ENCODE measurements around the gene WDR20. TPM values are rescaled to one million over a fixed set of nuclear protein-coding genes. Genes with fewer than 3 reads are reported as not detected.

WDR20 gene
- total RNA-seq, 2 experiments from 2014 or later: 40.1 to 41.2 TPM

- no peak for TF ChIP-seq CTCF (IDR thresholded peaks at IDR 0.05)
- no peaks in the 10 kb centered on the region for H3K27me3 ChIP-seq (ENCODE audit: control insufficient read depth in 1 of 2, insufficient read depth in 2 of 2, low read length in 2 of 2)
- Mint-ChIP-seq H3K27me3 (no peaks in the 10 kb centered on the region), H3K36me3 (ENCODE audit: low read depth) (no peaks in the 10 kb centered on the region), H3K27ac (no peak overlapping the region), H3K4me1 (ENCODE audit: low read depth) (no peaks in the 10 kb centered on the region), H3K4me3 (no peak overlapping the region), H3K9me3 (no peaks in the 10 kb centered on the region)
- intact Hi-C loops (cut with DNase I, micrococcal nuclease): no loop called here
- H3K9me3 ChIP-seq (ENCODE audit: control insufficient read depth in 1 of 2, insufficient read depth in 1 of 2, low read length in 2 of 2): no peaks in the 10 kb centered on the region
- DNase-seq (no peak), ATAC-seq (ENCODE audit: poor library complexity) (no peak)
- no peak overlapping the region for H3K27ac ChIP-seq (ENCODE audit: low read depth in 1 of 2, low read length in 2 of 2)
- H3K36me3 ChIP-seq (ENCODE audit: insufficient read depth, low read length): no peaks in the 10 kb centered on the region
- CTCF ChIA-PET: no interaction called here
- POLR2A ChIA-PET: no interaction called here
- H3K4me3 ChIP-seq (ENCODE audit: low read length): no peak overlapping the region
- no peaks in the 10 kb centered on the region for H3K4me1 ChIP-seq (ENCODE audit: insufficient read depth, low read length)
Observed at GRCh38 chr14:102252834-102253801, 113.4 kb downstream of the WDR20 start.

GRCh38 chr14:102255401-102256190, 115.9 kb downstream of the WDR20 start:
- intact Hi-C loops (cut with DNase I, micrococcal nuclease): no loop called here
- TF ChIP-seq CTCF (IDR thresholded peaks at IDR 0.05): no peak
- H3K36me3 ChIP-seq (ENCODE audit: insufficient read depth, low read length): no peaks in the 10 kb centered on the region
- DNase-seq: no peak
- H3K27me3 ChIP-seq (ENCODE audit: control insufficient read depth in 1 of 2, insufficient read depth in 2 of 2, low read length in 2 of 2): no peaks in the 10 kb centered on the region
- no peaks in the 10 kb centered on the region for H3K9me3 Mint-ChIP-seq
- ChIA-PET POLR2A (no interaction called here), CTCF (interaction anchor here (0.7 kb wide), 1 partner anchor 19 kb away, joined by 3 read pairs; no protein-coding TSS in a partner anchor)
- no peak overlapping the region for H3K27ac Mint-ChIP-seq
- H3K4me1 ChIP-seq (ENCODE audit: insufficient read depth, low read length): no peaks in the 10 kb centered on the region
- no peaks in the 10 kb centered on the region for H3K27me3 Mint-ChIP-seq
- H3K4me3 Mint-ChIP-seq: no peak overlapping the region
- no peaks in the 10 kb centered on the region for H3K9me3 ChIP-seq (ENCODE audit: control insufficient read depth in 1 of 2, insufficient read depth in 1 of 2, low read length in 2 of 2)
- no peak overlapping the region for H3K4me3 ChIP-seq (ENCODE audit: low read length)
- no peaks in the 10 kb centered on the region for H3K4me1 Mint-ChIP-seq (ENCODE audit: low read depth)
- no peak overlapping the region for H3K27ac ChIP-seq (ENCODE audit: low read depth in 1 of 2, low read length in 2 of 2)
- ATAC-seq (ENCODE audit: poor library complexity): no peak
- no peaks in the 10 kb centered on the region for H3K36me3 Mint-ChIP-seq (ENCODE audit: low read depth)

- no peak overlapping the region for H3K27ac Mint-ChIP-seq
- Histone ChIP-seq H3K4me3 (ENCODE audit: low read length) (no peak overlapping the region), H3K36me3 (ENCODE audit: insufficient read depth, low read length) (no peaks in the 10 kb centered on the region), H3K4me1 (ENCODE audit: insufficient read depth, low read length) (no peaks in the 10 kb centered on the region), H3K27ac (ENCODE audit: low read depth in 1 of 2, low read length in 2 of 2) (no peak overlapping the region), H3K9me3 (ENCODE audit: control insufficient read depth in 1 of 2, insufficient read depth in 1 of 2, low read length in 2 of 2) (no peaks in the 10 kb centered on the region), H3K27me3 (ENCODE audit: control insufficient read depth in 1 of 2, insufficient read depth in 2 of 2, low read length in 2 of 2) (no peaks in the 10 kb centered on the region)
- CTCF ChIA-PET: interaction anchor here (0.6 kb wide), 1 partner anchor 10 kb away, joined by 3 read pairs; no protein-coding TSS in a partner anchor
- TF ChIP-seq CTCF (IDR thresholded peaks at IDR 0.05): no peak
- no peaks in the 10 kb centered on the region for H3K9me3 Mint-ChIP-seq
- no peaks in the 10 kb centered on the region for H3K4me1 Mint-ChIP-seq (ENCODE audit: low read depth)
- H3K27me3 Mint-ChIP-seq: no peaks in the 10 kb centered on the region
- POLR2A ChIA-PET: no interaction called here
- DNase-seq (no peak), ATAC-seq (ENCODE audit: poor library complexity) (no peak)
- H3K36me3 Mint-ChIP-seq (ENCODE audit: low read depth): no peaks in the 10 kb centered on the region
- no peak overlapping the region for H3K4me3 Mint-ChIP-seq
- intact Hi-C loops (cut with DNase I, micrococcal nuclease): no loop called here
Observed at GRCh38 chr14:102256716-102257115, 117.0 kb downstream of the WDR20 start.

All from CD4-positive, alpha-beta T cell (primary cell).